Measurements from ENCODE around the gene ACBD3. TPM values are rescaled to one million over a fixed set of nuclear protein-coding genes. Genes with fewer than 3 reads are reported as not detected.

Gene ACBD3
- total RNA-seq, 2 donors from 2014 or later = 23.4 to 25.9 TPM

- Mint-ChIP-seq H3K4me3 (peak overlapping the region; percentile 14 to 24), H3K27me3 (ENCODE audit: low read depth) (no peaks in the 10 kb centered on the region), H3K36me3 (ENCODE audit: insufficient read depth in 2 of 2) (no peaks in the 10 kb centered on the region), H3K4me1 (ENCODE audit: low read depth) (peaks cover 46% of the 10 kb centered on the region), H3K9me3 (no peaks in the 10 kb centered on the region), H3K27ac (no peak overlapping the region)
- DNase-seq (peak; percentile 89 to 92), ATAC-seq (replicated peaks in 1 of 2) (peak; percentile 28 to 29)
Measured at GRCh38 chr1:226125097-226125630, 61.4 kb downstream of the ACBD3 start.

- peak overlapping the region; percentile 14 for H3K27ac Mint-ChIP-seq
- H3K4me1 Mint-ChIP-seq (ENCODE audit: low read depth) = peaks cover 46% of the 10 kb centered on the region
- no peak for ATAC-seq (replicated peaks in 1 of 2)
- H3K27me3 Mint-ChIP-seq (ENCODE audit: low read depth) = no peaks in the 10 kb centered on the region
- no peaks in the 10 kb centered on the region for H3K9me3 Mint-ChIP-seq
- DNase-seq = no peak
- no peaks in the 10 kb centered on the region for H3K36me3 Mint-ChIP-seq (ENCODE audit: insufficient read depth in 2 of 2)
- H3K4me3 Mint-ChIP-seq = peak overlapping the region in 1 of 2 donors; percentile 92
Measured at GRCh38 chr1:226123591-226124471, 62.7 kb downstream of the ACBD3 start.

GRCh38 chr1:226123212-226123560 is 63.4 kb downstream of the ACBD3 start:
- Mint-ChIP-seq H3K9me3 (no peaks in the 10 kb centered on the region), H3K4me1 (ENCODE audit: low read depth) (peaks cover 46% of the 10 kb centered on the region), H3K27me3 (ENCODE audit: low read depth) (no peaks in the 10 kb centered on the region), H3K36me3 (ENCODE audit: insufficient read depth in 2 of 2) (no peaks in the 10 kb centered on the region), H3K27ac (peak overlapping the region; percentile 14), H3K4me3 (peak overlapping the region; percentile 88 to 92)
- ATAC-seq (replicated peaks in 1 of 2) (no peak), DNase-seq (no peak)

- Mint-ChIP-seq H3K27ac (no peak overlapping the region), H3K36me3 (ENCODE audit: insufficient read depth in 2 of 2) (no peaks in the 10 kb centered on the region), H3K27me3 (ENCODE audit: low read depth) (no peaks in the 10 kb centered on the region), H3K9me3 (no peaks in the 10 kb centered on the region), H3K4me3 (peak overlapping the region; percentile 88 to 92), H3K4me1 (ENCODE audit: low read depth) (peaks cover 35% of the 10 kb centered on the region)
- DNase-seq (peak; percentile 79 to 89), ATAC-seq (replicated peaks in 1 of 2) (peak; percentile 78 to 80)
Measured at GRCh38 chr1:226121587-226122400, 64.7 kb downstream of the ACBD3 start.

GRCh38 chr1:226121049-226121586 is 65.4 kb downstream of the ACBD3 start:
- peaks cover 34% of the 10 kb centered on the region for H3K4me1 Mint-ChIP-seq (ENCODE audit: low read depth)
- no peaks in the 10 kb centered on the region for H3K36me3 Mint-ChIP-seq (ENCODE audit: insufficient read depth in 2 of 2)
- DNase-seq = peak in 1 of 2 donors; percentile 21
- H3K9me3 Mint-ChIP-seq = no peaks in the 10 kb centered on the region
- peak overlapping the region; percentile 77 to 87 for H3K4me3 Mint-ChIP-seq
- no peaks in the 10 kb centered on the region for H3K27me3 Mint-ChIP-seq (ENCODE audit: low read depth)
- peak overlapping the region; percentile 33 for H3K27ac Mint-ChIP-seq
- ATAC-seq (replicated peaks in 1 of 2) = peak in 1 of 2 donors; percentile 0

- Mint-ChIP-seq H3K9me3 (no peaks in the 10 kb centered on the region), H3K27ac (no peak overlapping the region), H3K4me3 (peak overlapping the region; percentile 77 to 87), H3K4me1 (ENCODE audit: low read depth) (peaks cover 33% of the 10 kb centered on the region), H3K36me3 (ENCODE audit: insufficient read depth in 2 of 2) (no peaks in the 10 kb centered on the region), H3K27me3 (ENCODE audit: low read depth) (no peaks in the 10 kb centered on the region)
- DNase-seq (no peak), ATAC-seq (replicated peaks in 1 of 2) (no peak)
Measured at GRCh38 chr1:226120398-226120797, 66.1 kb downstream of the ACBD3 start.

GRCh38 chr1:226119169-226119568 is 67.4 kb downstream of the ACBD3 start:
- Mint-ChIP-seq H3K27me3 (ENCODE audit: low read depth) (no peaks in the 10 kb centered on the region), H3K4me1 (ENCODE audit: low read depth) (peaks cover 26% of the 10 kb centered on the region), H3K36me3 (ENCODE audit: insufficient read depth in 2 of 2) (no peaks in the 10 kb centered on the region), H3K27ac (no peak overlapping the region), H3K4me3 (no peak overlapping the region), H3K9me3 (no peaks in the 10 kb centered on the region)
- DNase-seq = no peak
- ATAC-seq (replicated peaks in 1 of 2) = no peak

GRCh38 chr1:226118357-226118756 is 68.2 kb downstream of the ACBD3 start:
- H3K4me3 Mint-ChIP-seq = no peak overlapping the region
- no peaks in the 10 kb centered on the region for H3K9me3 Mint-ChIP-seq
- peaks cover 21% of the 10 kb centered on the region for H3K4me1 Mint-ChIP-seq (ENCODE audit: low read depth)
- H3K27me3 Mint-ChIP-seq (ENCODE audit: low read depth) = no peaks in the 10 kb centered on the region
- no peaks in the 10 kb centered on the region for H3K36me3 Mint-ChIP-seq (ENCODE audit: insufficient read depth in 2 of 2)
- ATAC-seq (replicated peaks in 1 of 2) = no peak
- DNase-seq = no peak
- H3K27ac Mint-ChIP-seq = no peak overlapping the region

GRCh38 chr1:226117330-226117729 is 69.2 kb downstream of the ACBD3 start:
- Mint-ChIP-seq H3K4me3 (no peak overlapping the region), H3K27ac (no peak overlapping the region), H3K27me3 (ENCODE audit: low read depth) (no peaks in the 10 kb centered on the region), H3K9me3 (no peaks in the 10 kb centered on the region), H3K4me1 (ENCODE audit: low read depth) (peaks cover 11% of the 10 kb centered on the region), H3K36me3 (ENCODE audit: insufficient read depth in 2 of 2) (no peaks in the 10 kb centered on the region)
- no peak for ATAC-seq (replicated peaks in 1 of 2)
- DNase-seq = no peak

GRCh38 chr1:226116673-226117072 is 69.9 kb downstream of the ACBD3 start:
- no peak overlapping the region for H3K4me3 Mint-ChIP-seq
- peaks cover 11% of the 10 kb centered on the region for H3K4me1 Mint-ChIP-seq (ENCODE audit: low read depth)
- H3K36me3 Mint-ChIP-seq (ENCODE audit: insufficient read depth in 2 of 2) = no peaks in the 10 kb centered on the region
- ATAC-seq (replicated peaks in 1 of 2) (no peak), DNase-seq (no peak)
- no peak overlapping the region for H3K27ac Mint-ChIP-seq
- H3K27me3 Mint-ChIP-seq (ENCODE audit: low read depth) = no peaks in the 10 kb centered on the region
- no peaks in the 10 kb centered on the region for H3K9me3 Mint-ChIP-seq

- DNase-seq = no peak
- H3K27ac Mint-ChIP-seq = no peak overlapping the region
- ATAC-seq (replicated peaks in 1 of 2) = no peak
- H3K27me3 Mint-ChIP-seq (ENCODE audit: low read depth) = no peaks in the 10 kb centered on the region
- H3K9me3 Mint-ChIP-seq = no peaks in the 10 kb centered on the region
- peaks cover 21% of the 10 kb centered on the region for H3K4me1 Mint-ChIP-seq (ENCODE audit: low read depth)
- no peaks in the 10 kb centered on the region for H3K36me3 Mint-ChIP-seq (ENCODE audit: insufficient read depth in 2 of 2)
- H3K4me3 Mint-ChIP-seq = no peak overlapping the region
Measured at GRCh38 chr1:226112626-226113025, 73.9 kb downstream of the ACBD3 start.

- H3K9me3 Mint-ChIP-seq = no peaks in the 10 kb centered on the region
- H3K36me3 Mint-ChIP-seq (ENCODE audit: insufficient read depth in 2 of 2) = no peaks in the 10 kb centered on the region
- ATAC-seq (replicated peaks in 1 of 2) (no peak), DNase-seq (no peak)
- no peak overlapping the region for H3K27ac Mint-ChIP-seq
- H3K4me1 Mint-ChIP-seq (ENCODE audit: low read depth) = peaks cover 22% of the 10 kb centered on the region
- no peaks in the 10 kb centered on the region for H3K27me3 Mint-ChIP-seq (ENCODE audit: low read depth)
- H3K4me3 Mint-ChIP-seq = peak overlapping the region; percentile 87 to 93
Measured at GRCh38 chr1:226111883-226112261, 74.7 kb downstream of the ACBD3 start.

Data from activated T-cell treated with anti-CD3 and anti-CD28 coated beads, Interleukin-2, amount 50 U/mL, for 72 hours (primary cell).